ENCODE results near the gene GALNT11.
"Not testable (repeated sequence)": the region's sequence is repeated elsewhere in the genome, so short reads cannot be mapped to it uniquely, and the experiment has no call there.

The GALNT11 gene

DNA sequence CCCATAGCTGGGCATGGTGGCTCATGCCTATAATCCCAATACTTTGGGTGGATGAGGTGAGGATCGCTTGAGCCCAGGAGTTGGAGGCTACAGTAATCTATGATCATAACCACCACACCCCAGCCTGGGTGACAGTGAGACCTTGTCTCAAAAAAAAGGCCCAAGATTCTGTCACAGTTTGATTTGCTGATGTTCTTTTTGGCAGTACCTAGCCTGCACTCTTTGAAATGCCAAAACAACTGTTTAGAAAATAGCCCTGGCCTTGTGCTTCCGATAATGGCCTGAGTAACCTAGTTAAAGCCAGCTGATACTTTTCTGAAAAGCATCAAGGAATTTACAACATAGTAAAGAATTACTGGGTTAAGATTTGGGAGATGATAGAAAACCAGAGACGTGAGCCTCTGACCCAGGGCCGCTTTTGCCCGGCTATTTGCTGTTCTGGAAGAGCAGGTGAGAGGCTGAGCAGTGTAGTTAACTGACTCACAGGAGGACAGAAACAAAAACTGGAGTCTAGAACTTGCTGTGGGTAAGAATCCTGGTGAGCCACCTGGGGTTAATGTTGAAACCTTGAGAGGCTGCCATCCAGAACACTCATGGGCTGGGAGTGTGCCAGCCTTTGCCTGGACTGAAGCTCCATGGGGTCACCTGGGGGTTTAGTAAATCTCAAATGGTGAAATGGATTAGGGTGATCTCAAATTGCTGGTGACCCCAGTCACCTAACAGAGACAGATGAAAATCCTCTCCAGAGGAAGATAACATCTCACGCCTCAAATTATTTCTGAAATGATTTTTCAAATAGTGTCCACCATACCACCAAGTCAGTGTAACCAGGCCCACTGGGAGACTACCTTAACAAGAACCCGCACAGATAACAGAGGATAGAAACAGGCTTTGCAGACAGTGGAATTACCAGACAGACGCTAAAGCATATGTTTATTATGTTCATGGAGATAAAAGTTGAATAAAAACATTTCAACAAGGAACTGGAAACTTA is 51.8 kb downstream of the GALNT11 start:
- DNase-seq, result no peak

DNA sequence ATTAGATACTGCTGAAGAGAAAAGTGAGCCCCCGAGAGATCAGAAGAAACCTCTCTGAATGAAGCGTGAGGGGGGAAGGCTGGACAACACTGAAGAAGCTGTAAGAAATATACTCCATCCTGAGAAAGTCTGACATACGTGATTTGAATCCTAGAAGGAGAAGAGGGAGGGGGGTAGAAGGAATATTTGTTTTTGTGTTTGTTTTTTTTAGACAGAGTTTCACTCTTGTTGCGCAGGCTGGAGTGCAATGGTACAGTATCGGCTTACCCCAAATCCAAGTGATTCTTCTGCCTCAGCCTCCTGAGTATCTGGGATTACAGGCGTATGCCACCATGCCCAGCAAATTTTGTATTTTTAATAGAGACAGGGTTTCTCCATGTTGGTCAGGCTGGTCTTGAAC is 52.6 kb downstream of the GALNT11 start:
- no peak for DNase-seq

DNA sequence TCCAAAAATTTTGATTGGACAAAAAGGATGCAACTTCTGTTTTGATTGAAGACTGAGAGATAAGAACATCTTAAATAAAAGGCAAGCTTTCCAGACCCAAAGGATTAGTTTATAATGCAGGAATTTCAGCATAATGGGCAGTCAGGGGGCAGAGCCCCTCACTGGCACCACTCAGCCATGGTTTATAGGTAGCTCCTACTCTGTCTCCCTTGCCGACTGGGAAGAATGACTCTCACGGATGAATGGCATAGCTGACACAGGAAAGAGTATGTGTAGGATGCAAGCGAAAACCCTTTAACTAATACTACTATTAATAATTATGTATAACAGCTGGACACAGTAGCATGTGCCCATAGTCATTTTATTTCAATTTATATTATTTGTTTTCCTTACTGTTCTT is 53.3 kb downstream of the GALNT11 start:
- DNase-seq, result no peak

DNA sequence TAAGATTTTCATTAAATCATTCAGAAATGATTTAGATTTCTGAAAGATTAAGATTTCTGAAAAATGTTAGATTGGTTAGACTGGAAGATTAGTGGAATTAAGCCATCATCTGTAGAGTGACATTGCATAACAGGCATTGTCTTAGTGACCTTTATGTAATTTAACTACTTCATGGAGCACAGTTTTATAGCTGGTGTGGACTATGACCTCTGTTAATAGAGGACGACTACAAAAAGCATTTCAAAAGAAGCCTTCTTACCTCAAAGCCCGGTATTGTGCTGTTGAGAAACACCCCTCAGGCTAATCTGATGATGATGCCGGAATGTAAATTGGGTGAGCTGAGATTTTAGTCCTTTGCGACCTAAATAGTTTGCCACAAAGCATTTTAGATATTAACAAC is 55.6 kb downstream of the GALNT11 start:
- DNase-seq, result no peak

DNA sequence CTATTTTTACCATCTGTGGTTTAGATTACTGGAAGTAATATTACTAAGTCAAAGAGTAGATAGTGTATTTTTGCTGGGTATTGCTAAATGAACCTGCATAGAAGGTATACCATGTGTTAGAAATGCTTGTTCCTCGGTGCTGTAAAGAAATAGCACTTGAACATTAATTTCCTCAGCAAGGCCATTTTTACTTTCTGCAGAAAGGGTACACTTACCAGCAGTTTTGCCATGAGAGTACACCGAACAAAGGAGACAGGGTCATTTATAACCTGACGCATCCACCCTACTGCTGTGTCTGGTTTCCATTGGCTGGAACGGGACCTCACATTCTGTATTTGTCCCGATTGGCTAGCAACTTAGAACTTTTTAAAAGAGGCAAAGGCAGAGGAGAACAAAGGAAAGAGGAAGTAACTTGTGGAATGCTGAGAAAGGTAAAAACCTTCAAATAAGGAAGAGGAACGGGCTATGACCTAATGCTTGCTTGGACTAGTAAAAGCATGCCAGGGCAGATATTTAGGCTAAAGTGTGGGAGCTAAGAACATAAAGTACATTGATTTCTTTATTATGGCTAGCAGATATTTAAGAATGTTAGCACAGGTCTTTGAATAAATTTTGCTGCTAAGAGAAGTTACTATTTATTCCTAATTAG is 56.7 kb downstream of the GALNT11 start:
- not testable (repeated sequence) for DNase-seq

DNA sequence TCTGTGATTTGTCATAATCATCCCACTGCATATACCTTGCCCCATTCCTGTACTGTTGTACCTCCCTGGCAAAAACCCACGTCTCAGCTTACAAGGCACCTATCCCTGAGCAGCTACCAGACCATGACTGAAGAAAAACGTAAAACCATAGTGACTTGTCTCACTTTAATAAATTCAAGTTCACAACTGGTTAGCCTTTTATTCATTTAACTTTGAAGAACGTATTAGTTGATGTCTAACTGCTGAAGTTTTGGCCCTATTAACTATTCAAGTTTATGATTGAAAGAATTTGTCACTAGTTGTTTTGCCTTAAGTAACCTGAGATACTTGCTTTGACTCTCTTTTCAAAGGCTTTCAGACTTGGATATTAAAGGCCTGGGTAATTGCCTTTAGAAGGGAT is 59.7 kb downstream of the GALNT11 start:
- no peak for DNase-seq

DNA sequence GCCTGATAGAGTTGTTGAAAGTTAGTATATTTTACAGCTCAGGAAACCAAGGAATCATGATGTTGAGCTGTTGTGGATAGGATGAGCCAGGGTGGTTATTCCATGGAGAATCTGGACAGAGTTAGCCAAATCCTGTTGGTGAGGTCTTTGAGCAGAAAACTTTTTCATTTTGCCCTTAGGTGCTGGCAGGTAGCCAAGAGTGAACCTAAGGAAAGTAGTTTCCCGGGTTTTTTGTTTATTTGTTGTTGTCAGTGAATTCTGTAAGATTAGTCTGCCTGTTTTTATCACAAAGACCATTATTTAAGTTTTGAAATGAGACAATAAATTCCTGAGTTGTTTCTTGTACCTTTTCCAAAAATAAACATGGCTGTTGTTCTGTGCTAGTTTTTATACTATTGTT is 61.0 kb downstream of the GALNT11 start:
- no peak for DNase-seq

DNA sequence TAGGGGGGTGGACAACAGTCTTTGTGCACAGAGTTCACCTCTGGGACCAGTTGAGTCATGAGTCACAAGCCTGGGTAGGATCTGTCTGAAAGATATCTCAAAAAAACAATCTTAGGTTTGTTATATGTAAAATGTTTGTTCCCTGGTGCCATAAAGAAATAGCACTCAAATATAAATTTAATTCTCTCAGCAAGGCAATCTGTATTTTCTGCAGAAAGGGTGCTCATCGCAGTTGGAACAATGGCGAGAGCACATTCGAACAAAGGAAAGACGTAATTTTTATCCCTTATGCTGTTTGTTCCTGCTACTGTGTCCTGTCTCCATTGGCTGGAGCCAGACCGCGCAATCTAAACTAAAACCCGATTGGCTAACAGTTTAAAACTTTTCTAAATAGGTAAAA is 63.7 kb downstream of the GALNT11 start:
- DNase-seq, result no peak

DNA sequence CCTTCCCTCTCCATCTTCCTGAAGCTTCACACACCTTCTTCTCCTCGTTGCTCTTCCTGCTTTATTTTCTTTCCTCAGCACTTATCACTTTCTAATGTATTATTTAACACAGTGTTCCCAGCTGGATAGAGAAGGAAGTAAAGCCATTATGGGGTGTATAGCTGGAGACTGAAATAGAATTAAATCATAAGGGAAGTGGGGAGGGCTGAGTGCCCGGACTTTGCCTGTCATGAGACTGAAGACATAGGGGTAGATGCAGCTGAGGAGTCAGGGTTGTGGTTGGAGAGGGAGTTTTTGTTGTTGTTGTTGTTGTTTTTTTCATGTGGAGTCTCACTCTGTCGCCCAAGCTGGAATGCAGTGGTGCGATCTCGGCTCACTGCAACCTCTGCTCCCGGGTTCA is 65.3 kb downstream of the GALNT11 start:
- DNase-seq, result no peak

DNA sequence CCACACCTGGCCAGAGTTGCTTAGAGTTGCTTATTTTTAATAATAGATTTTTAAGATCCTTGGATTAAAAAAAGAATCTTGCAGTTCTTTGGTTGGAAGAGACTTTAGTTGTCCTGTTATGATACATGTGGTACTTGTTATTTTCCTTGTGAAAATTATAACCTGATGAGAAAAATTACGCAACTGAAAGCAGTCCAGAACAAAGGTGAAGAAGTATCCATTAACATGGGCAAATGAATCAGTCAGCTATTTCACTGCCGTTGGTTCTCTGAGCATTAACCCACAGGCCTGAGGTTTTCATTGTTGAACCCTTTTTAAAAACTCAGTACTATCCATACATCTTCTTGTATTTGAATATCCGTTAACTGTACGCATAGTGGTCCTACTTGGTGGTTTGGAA is 68.2 kb downstream of the GALNT11 start:
- no peak for DNase-seq

DNA sequence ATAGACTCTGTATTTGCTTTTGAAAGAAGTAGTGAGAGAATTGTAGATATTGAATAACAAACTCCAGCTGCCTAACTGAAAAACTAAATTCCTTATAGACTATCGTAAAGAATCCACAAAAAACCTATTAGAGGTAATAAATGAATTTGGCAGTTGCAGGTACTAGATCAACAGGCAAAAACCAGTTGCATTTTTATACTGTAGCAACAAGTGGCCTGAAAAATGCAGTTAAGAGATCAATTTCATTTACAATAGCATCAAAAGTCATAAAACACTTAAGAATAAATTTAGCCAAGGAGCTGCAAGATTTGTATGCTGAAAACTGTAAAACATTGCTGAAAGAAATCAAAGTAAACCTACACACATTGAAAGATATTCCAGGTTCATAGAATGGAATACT is 70.3 kb downstream of the GALNT11 start:
- DNase-seq, result no peak

DNA sequence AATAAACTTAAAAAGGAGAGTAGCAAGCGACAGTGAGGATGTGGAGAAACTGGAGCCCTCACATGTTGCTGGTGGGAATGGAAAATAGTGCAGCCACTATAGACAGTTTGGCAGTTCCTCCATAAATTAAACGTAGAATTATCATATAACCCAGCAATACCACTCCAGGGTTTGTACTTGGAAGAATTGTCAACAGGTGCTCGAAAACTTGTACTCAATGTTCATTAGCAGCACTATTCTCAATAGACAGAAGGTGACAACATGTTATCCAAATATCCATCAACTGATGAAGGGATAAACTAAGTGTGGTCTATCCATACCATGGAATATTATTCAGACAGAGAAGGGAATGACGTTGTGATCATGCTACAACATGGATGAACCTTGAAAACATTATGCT is 71.9 kb downstream of the GALNT11 start:
- DNase-seq, result no peak

DNA sequence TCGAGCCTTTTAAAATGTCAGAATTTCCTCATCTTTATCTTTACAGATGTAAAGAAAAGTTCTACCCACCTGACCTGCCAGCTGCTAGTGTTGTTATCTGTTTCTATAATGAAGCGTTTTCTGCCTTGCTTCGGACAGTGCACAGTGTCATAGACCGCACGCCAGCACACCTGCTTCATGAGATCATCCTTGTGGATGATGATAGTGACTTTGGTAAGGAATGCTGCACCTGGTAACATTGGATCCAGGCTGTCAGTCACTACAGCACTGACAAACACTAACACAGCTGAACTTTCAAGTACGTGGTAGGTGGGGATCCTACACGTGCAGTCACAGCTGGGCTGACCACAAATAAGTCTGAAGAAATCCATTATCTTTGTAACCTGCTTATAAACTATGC is 77.6 kb downstream of the GALNT11 start:
- no peak for DNase-seq

DNA sequence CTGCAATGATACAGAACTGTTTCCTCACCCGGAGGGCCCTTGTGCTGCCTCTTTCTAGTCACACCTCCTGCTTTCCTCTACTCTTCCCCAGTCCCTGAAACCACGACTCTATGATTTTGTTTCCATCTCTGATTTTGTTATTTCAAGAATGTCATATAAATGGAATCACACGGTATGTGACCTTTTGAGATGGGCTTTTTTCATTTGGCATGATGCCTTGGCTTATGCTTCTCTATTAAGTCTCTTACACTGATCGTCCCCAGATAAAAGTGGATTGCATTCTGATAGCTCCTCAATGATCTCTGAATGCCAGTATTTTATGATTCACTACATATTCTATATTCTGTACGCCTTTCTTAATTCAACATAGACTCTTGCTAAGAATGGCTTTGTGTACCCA is 78.2 kb downstream of the GALNT11 start:
- DNase-seq, result no peak

DNA sequence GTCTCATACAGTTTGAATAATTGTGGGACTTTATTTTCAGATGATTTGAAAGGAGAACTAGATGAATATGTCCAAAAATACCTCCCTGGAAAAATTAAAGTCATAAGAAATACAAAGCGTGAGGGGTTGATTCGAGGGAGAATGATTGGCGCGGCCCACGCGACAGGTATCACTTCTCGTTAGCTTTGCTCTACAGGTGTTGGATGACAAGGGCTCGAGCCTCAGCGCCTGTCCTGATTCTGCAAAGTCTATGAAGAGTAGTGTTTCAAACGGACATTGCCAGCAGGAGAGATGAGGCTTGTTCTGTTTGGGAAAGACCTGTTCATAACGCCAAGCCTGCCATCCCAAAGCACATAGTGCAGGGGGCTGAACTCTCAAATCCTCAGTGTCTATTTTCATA is 79.7 kb downstream of the GALNT11 start:
- no peak for DNase-seq

DNA sequence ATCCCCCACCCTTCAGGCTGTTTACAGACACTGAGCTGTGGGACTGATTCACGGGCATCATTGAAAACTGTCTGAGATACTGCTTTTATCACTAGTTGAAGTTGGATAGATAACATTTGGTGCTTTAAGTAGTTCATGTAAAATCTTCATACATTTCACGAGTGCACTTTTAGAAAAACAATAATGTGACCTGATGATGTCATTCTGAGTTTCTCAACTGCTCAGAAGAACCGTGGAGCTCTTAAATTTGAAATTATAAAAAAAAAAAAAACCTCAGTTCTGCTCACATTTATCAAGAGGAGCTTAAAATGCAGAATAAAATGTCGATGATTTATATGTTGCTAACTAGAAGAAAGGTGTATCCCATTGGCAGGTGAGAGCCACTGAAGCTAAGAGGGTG is 81.5 kb downstream of the GALNT11 start:
- DNase-seq, result no peak

DNA sequence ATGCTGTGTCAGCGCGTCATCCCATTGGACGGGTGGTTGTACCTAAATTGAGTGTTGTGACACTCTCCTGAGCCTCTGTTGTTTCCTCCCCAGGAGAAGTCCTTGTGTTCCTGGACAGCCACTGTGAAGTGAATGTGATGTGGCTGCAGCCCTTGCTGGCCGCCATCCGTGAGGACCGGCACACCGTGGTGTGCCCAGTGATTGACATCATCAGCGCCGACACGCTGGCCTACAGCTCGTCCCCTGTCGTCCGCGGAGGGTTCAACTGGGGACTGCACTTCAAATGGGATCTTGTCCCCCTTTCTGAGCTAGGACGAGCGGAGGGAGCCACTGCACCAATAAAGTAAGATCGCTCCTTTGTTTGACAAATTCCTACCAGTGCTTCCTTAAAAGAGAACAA is 82.5 kb downstream of the GALNT11 start:
- DNase-seq, result no peak

DNA sequence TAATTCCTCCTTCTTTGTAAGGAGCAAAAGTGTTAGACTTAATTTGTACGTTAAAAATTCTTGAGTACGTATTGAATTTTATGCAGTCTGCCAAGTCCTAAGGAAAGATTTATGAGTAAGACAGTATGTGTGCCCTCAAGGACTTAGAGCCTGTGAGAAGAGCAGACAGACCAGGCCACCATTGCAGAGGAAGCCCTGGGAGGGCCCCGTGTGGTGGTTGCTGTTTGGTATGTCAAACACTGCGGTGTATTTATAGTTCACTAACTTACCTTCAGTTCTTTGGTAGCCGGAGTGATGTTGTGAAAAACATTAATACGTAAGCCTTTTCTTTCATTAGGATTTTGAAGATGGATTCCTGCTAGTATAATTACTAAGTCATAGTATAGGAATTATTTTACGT is 82.9 kb downstream of the GALNT11 start:
- no peak for DNase-seq

DNA sequence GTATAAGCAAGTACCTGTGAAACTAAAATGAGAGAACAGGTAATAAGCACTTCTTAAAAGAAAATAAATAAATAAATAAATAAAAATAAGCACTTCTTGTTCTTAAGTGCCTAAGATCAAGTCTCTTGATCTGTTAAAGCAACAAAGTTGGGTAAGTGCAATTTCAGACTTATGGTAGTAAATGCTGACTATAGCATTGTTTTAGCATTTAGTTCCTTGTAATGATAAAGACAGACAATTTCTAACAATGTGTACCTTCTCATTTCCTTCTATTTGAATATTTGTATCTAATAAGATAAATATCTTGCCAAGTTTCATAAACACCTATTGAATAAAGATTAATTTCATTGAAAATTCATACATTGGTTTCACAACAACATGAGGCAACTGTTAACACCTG is 87.4 kb downstream of the GALNT11 start:
- no peak for DNase-seq

DNA sequence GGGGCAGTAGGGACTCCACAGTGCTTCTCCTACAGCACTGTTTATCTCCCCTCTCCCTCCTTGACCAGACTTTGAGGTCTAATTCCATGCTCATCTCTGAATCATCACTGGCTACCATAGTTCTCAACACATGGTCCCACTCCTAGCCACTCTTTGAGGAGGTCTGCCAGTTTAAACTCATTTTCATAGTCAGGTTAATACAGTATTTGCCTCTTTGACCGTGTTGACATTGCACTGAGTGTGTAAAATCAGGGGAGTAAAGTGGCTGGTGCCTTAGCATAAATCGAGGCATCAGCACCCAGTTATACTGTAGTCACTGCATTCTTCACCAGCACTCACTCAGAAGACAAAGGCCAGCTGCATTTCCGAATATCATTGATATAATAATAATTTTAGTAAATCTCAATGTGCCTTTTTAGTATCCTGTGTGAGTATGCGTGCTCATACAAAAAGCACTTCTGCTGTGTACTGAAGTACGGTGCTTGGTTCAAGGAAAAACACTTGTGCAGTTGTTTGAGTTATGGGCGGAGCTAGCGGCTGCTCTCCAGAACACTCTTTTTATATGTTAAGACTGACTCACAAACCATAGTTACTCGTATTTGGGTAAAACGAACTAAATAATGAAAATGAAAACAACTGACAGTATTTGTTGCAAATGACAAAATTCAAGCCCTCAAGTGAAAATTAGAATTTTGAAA is 89.7 kb downstream of the GALNT11 start:
- DNase-seq, result no peak

DNA sequence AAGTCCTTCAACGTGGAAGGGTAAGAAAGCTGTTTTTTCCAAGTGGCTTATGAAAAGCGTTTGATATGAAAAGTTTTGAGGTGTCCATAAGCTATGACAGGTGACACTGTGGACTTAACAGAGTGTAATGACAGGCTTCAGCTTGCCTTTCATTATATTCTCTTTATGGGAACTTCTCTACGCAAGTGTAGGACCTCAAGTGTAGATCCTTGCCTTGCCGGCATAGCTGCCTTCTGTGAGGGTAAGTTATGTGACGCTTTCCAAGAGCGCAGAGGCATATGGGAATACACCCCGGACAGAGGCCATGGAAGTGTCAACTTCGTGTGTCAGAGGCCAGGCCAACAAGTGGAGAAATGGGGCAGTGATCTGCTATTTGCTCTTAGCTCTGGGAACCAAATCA is 91.9 kb downstream of the GALNT11 start:
- no peak for DNase-seq

DNA sequence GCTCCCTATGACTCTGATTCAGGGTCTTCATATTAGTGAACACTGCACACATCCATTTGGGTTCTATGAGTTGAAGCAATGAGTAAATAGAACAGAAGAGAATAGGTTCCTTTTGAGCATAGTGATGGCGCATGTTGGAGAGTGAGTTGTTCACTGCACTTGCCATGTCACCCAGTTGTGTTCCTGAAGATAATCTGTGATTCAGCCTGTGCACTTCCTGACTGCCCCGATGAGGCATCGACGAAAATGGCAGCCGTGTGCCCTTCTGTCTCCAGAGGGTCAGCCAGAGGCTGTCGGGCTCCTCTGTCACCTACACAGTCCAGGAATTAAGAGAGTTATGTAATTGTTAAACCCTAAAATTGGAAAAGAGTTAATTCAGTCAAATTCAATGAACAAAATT is 94.7 kb downstream of the GALNT11 start:
- no peak for DNase-seq

DNA sequence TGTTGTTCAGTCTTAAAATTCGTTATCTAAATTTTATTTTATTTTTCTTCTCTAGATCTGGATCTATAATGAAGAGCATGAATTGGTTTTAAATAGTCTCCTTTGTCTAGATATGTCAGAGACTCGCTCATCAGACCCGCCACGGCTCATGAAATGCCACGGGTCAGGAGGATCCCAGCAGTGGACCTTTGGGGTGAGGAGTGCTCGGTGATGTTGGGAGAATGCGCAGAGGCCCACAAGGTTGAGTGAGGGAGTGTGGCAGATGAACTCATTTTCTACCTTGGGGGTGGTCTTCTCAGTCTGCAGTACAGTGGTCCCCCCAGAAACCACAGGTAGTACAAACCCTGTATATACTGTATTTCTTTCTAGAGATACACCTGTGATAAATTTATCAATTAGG is 95.3 kb downstream of the GALNT11 start:
- no peak for DNase-seq

DNA sequence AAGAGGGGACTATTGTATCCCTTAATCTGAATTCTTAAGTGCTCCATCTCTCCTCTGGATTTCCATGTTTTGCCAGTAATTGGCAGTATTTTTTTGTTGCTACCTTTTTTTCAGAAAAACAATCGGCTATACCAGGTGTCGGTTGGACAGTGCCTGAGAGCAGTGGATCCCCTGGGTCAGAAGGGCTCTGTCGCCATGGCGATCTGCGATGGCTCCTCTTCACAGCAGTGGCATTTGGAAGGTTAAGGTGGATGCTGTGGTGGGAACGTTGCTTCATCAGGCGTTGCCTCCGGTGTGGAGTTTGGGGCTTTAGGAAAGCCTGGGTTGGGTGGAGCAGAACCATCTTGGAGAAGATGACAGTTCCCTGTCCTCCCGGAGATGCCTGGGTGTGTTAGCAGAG is 96.0 kb downstream of the GALNT11 start:
- no peak for DNase-seq
